Measurements from ENCODE around the gene IGFBP1. TPM values are rescaled to one million over a fixed set of nuclear protein-coding genes. Genes with fewer than 3 reads are reported as not detected.

The IGFBP1 gene
- total and polyA plus RNA-seq, 9 of the 15 experiments (the other 6 are each of a cell fraction or from before 2014, with no cell fraction given), result not detected

DNA sequence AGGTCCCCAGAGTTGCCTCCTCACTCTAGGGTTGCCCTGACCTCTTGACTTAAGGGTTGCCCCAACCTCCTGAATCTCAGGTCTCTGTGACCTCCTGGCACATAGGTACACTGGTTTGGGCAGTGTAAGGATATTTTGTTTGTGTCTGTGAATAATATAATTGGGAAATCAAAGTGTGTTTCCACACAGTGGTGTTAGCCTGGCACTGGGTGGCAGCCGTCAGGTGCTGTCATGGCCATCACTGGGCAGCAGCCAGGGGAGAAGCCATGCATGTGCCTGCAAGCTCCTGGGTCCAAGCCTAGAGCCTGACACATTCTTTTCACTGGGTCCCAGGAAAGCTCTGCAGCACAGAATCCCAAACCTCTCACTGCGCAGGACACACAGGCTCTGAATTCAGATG, 11.8 kb upstream of the IGFBP1 start:
- CTCF ChIA-PET (ENCODE audit: low intra/inter-chr PET ratio), result no interaction called here
- ATAC-seq (no peak), DNase-seq (ENCODE audit: extremely low read depth in 1 of 4, low spot score in 3 of 4) (no peak), FAIRE-seq (no peak)
- Histone ChIP-seq H3K4me3 (no peak overlapping the region), H4K20me1 (replicated peaks; ENCODE audit: control insufficient read depth, insufficient read depth, low read length) (no peaks in the 10 kb centered on the region), H3K4me1 (replicated peaks in 1 of 2; ENCODE audit: control insufficient read depth in 2 of 2, insufficient read depth in 2 of 2, low read length in 2 of 2) (no peaks in the 10 kb centered on the region; a peak in 1 of 5 replicates), H3K27me3 (ENCODE audit: control insufficient read depth in 2 of 2, insufficient read depth in 2 of 2, low read length in 2 of 2) (peaks cover 0 to 10% of the 10 kb centered on the region in 2 experiments; a peak in 1 of 5 replicates), H3K79me2 (ENCODE audit: control insufficient read depth, insufficient read depth, low read length) (no peaks in the 10 kb centered on the region), H3K36me3 (ENCODE audit: control insufficient read depth, insufficient read depth, low read length) (no peaks in the 10 kb centered on the region), H3K9me3 (replicated peaks; ENCODE audit: control insufficient read depth, insufficient read depth, low read depth, low read length) (no peaks in the 10 kb centered on the region), H3K4me2 (ENCODE audit: insufficient read depth, low read length) (no peak overlapping the region), H3K9me1 (ENCODE audit: control insufficient read depth, insufficient read depth, low read length) (no peaks in the 10 kb centered on the region), H3K9ac (ENCODE audit: insufficient read depth in 1 of 2, low read depth in 2 of 2, low read length in 2 of 2) (no peak overlapping the region; a peak in 1 of 4 replicates), H3K27ac (ENCODE audit: extremely low read depth, low read depth, low read length) (no peak overlapping the region), H2AFZ (ENCODE audit: low read depth, low read length) (no peak overlapping the region)
- 5% methylated on average over 2 of the region's 2 CpGs for WGBS (ENCODE audit: insufficient coverage, low coverage, missing lambda C conversion rate)
- intact Hi-C loops (cut with micrococcal nuclease) (no loop called here), in situ Hi-C loops (cut with MboI) (no loop called here)
- POLR2A ChIA-PET, result interaction anchor here (0.6 kb wide), 1 partner anchor 713 kb away, joined by 3 read pairs; no protein-coding TSS in a partner anchor
- BruUV-seq (replicated peaks), result no TSS peak
- TF ChIP-seq SRSF3 (IDR thresholded peaks at IDR 0.05; ENCODE audit: insufficient read depth, low read length) (no peak), MEF2A (IDR thresholded peaks at IDR 0.05; ENCODE audit: control insufficient read depth, low read depth, low read length) (no peak), FIP1L1 (IDR thresholded peaks at IDR 0.05; ENCODE audit: low read depth, low read length, poor library complexity, severe bottlenecking) (no peak), ELF2 (CRISPR knock-in tag; IDR thresholded peaks at IDR 0.05) (no peak), TOE1 (IDR thresholded peaks at IDR 0.05; ENCODE audit: borderline replicate concordance) (no peak), TOE1 (CRISPR knock-in tag; IDR thresholded peaks at IDR 0.05; ENCODE audit: borderline replicate concordance, low read depth) (no peak), NR4A1 (CRISPR knock-in tag; IDR thresholded peaks at IDR 0.05) (no peak), NR4A1 (tag; IDR thresholded peaks at IDR 0.05) (no peak), HNRNPK (IDR thresholded peaks at IDR 0.05; ENCODE audit: low read depth, low read length, poor library complexity, severe bottlenecking) (no peak), HNRNPUL1 (IDR thresholded peaks at IDR 0.05; ENCODE audit: low read length) (no peak), NFIX (CRISPR knock-in tag; IDR thresholded peaks at IDR 0.05; ENCODE audit: low read depth) (no peak), SREBF1 (IDR thresholded peaks at IDR 0.05; ENCODE audit: borderline replicate concordance, low read depth, low read length) (no peak), ZNF239 (CRISPR knock-in tag; IDR thresholded peaks at IDR 0.05) (no peak), PML (IDR thresholded peaks at IDR 0.05; ENCODE audit: low read length) (no peak), HDAC1 (IDR thresholded peaks at IDR 0.05) (no peak), TRIM25 (IDR thresholded peaks at IDR 0.05; ENCODE audit: borderline replicate concordance) (no peak)
- TF ChIP-seq, protein P1, sequence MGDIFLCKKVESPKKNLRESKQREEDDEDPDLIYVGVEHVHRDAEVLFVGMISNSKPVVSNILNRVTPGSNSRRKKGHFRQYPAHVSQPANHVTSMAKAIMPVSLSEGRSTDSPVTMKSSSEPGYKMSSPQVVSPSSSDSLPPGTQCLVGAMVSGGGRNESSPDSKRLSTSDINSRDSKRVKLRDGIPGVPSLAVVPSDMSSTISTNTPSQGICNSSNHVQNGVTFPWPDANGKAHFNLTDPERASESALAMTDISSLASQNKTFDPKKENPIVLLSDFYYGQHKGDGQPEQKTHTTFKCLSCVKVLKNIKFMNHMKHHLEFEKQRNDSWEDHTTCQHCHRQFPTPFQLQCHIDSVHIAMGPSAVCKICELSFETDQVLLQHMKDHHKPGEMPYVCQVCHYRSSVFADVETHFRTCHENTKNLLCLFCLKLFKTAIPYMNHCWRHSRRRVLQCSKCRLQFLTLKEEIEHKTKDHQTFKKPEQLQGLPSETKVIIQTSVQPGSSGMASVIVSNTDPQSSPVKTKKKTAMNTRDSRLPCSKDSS (IDR thresholded peaks at IDR 0.05; ENCODE audit: low read depth, partially characterized antibody), result no peak
- TF ChIP-seq, protein P2, sequence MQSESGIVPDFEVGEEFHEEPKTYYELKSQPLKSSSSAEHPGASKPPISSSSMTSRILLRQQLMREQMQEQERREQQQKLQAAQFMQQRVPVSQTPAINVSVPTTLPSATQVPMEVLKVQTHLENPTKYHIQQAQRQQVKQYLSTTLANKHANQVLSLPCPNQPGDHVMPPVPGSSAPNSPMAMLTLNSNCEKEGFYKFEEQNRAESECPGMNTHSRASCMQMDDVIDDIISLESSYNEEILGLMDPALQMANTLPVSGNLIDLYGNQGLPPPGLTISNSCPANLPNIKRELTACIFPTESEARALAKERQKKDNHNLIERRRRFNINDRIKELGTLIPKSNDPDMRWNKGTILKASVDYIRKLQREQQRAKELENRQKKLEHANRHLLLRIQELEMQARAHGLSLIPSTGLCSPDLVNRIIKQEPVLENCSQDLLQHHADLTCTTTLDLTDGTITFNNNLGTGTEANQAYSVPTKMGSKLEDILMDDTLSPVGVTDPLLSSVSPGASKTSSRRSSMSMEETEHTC (IDR thresholded peaks at IDR 0.05), result no peak

Measured in K562 (cell line).